ENCODE data around the gene TMEM255B. TPM values are rescaled to one million over a fixed set of nuclear protein-coding genes. Genes with fewer than 3 reads are reported as not detected.

The TMEM255B gene
- total and polyA plus RNA-seq, 2 of the 4 experiments (the other 2 are of a cell fraction): 0.36 to 0.94 TPM

- H3K56ac ChIP-seq (ENCODE audit: extremely low read depth, insufficient read depth, low read length): no peak overlapping the region
- TF ChIP-seq MAZ (IDR thresholded peaks at IDR 0.05; ENCODE audit: borderline replicate concordance, low read depth, low read length) (no peak), CTCF (conservative IDR thresholded peaks at IDR 0.05; ENCODE audit: low read depth, low read length) (no peak), NFE2L2 (IDR thresholded peaks at IDR 0.05; ENCODE audit: low read depth, low read length) (no peak), MAFK (IDR thresholded peaks at IDR 0.05; ENCODE audit: low read depth, low read length) (no peak), RAD21 (IDR thresholded peaks at IDR 0.05; ENCODE audit: low read length) (no peak), POLR2A (IDR thresholded peaks at IDR 0.05; ENCODE audit: low read depth, low read length) (no peak), RFX5 (IDR thresholded peaks at IDR 0.05; ENCODE audit: low read depth, low read length) (no peak), CEBPB (IDR thresholded peaks at IDR 0.05; ENCODE audit: low read depth, low read length) (no peak), MXI1 (IDR thresholded peaks at IDR 0.05; ENCODE audit: borderline replicate concordance, low read depth, low read length) (no peak), CHD1 (IDR thresholded peaks at IDR 0.05; ENCODE audit: low read depth, low read length) (no peak), ELK1 (IDR thresholded peaks at IDR 0.05; ENCODE audit: borderline replicate concordance, low read depth, low read length) (no peak), USF2 (IDR thresholded peaks at IDR 0.05; ENCODE audit: low read depth, low read length) (no peak), FOS (IDR thresholded peaks at IDR 0.05; ENCODE audit: low read depth, low read length) (no peak), SMC3 (IDR thresholded peaks at IDR 0.05; ENCODE audit: low read depth, low read length) (no peak), BHLHE40 (IDR thresholded peaks at IDR 0.05; ENCODE audit: low read depth, low read length) (no peak), RCOR1 (IDR thresholded peaks at IDR 0.05; ENCODE audit: insufficient replicate concordance, low read length) (no peak)
- H3K27me3 ChIP-seq (ENCODE audit: control insufficient read depth, insufficient read depth, low read length): peaks cover 19% of the 10 kb centered on the region
- no peak overlapping the region for H3K4me2 ChIP-seq (ENCODE audit: low read depth, low read length)
- no peak overlapping the region for H2BK20ac ChIP-seq (ENCODE audit: low read depth, low read length)
- H3K4me1 ChIP-seq (ENCODE audit: control insufficient read depth, insufficient read depth, low read length): no peaks in the 10 kb centered on the region
- DNase-seq (no peak), ATAC-seq (ENCODE audit: low read depth) (no peak)
- no peaks in the 10 kb centered on the region for H3K36me3 ChIP-seq (ENCODE audit: control insufficient read depth, insufficient read depth, low read length)
- no peaks in the 10 kb centered on the region for H3K9me1 ChIP-seq (ENCODE audit: insufficient read depth, low read length)
- no TSS peak for BruUV-seq (replicated peaks)
- peaks cover 5% of the 10 kb centered on the region; the same call in 1 of the 2 replicates for H3K9me3 ChIP-seq (ENCODE audit: control insufficient read depth, insufficient read depth, low read length)
- no peak overlapping the region for H4K5ac ChIP-seq (ENCODE audit: low read depth, low read length)
- H4K91ac ChIP-seq (ENCODE audit: insufficient read depth, low read depth, low read length): no peak overlapping the region
- H3K4me3 ChIP-seq (ENCODE audit: insufficient read depth, low read depth, low read length): no peak overlapping the region
- no peak overlapping the region for H2BK120ac ChIP-seq (ENCODE audit: low read depth, low read length)
- dilution Hi-C loops (cut with HindIII; ENCODE audit: low sequenced_read_pairs, unreplicated experiment) (no loop called here), in situ Hi-C loops (cut with MboI; ENCODE audit: low sequenced_read_pairs) (no loop called here), intact Hi-C loops (cut with micrococcal nuclease) (no loop called here)
- no peak overlapping the region for H3K4ac ChIP-seq (ENCODE audit: low read depth, low read length)
- H4K8ac ChIP-seq (ENCODE audit: low read depth in 2 of 2, low read length in 2 of 2): no peak overlapping the region
- CTCF ChIA-PET: no interaction called here
- H2BK5ac ChIP-seq (ENCODE audit: low read depth, low read length, poor library complexity, severe bottlenecking): no peak overlapping the region
- no peak overlapping the region for H2AK9ac ChIP-seq (replicated peaks; ENCODE audit: low read depth, low read length, poor library complexity)
- WGBS, 2 experiments (ENCODE audit: extremely low coverage in 2 of 2, insufficient read length in 1 of 2): no CpG with 5 or more reads among the region's 2 CpGs
- no peak overlapping the region for H2AFZ ChIP-seq (replicated peaks; ENCODE audit: low read length, poor library complexity)
- no peak overlapping the region for H3K27ac ChIP-seq (ENCODE audit: insufficient read depth, low read length)
- no peaks in the 10 kb centered on the region for H3K79me1 ChIP-seq (ENCODE audit: low read depth in 1 of 2, low read length in 2 of 2)
- H2BK15ac ChIP-seq (ENCODE audit: low read depth, low read length): no peak overlapping the region
- no peak overlapping the region for H3K18ac ChIP-seq (ENCODE audit: low read depth, low read length)
- no peak overlapping the region for H3K14ac ChIP-seq (replicated peaks; ENCODE audit: low read depth, low read length)
- no peak overlapping the region for H2AK5ac ChIP-seq (ENCODE audit: low read depth, low read length)
- no peaks in the 10 kb centered on the region for H4K20me1 ChIP-seq (ENCODE audit: insufficient read depth, low read length)
- POLR2A ChIA-PET (ENCODE audit: unreplicated experiment): no interaction called here
- H3K9ac ChIP-seq (ENCODE audit: low read depth, low read length): no peak overlapping the region
- no peak overlapping the region for H3K23ac ChIP-seq (ENCODE audit: low read depth, low read length)
Measured at GRCh38 chr13:113767366-113767765, 8.3 kb downstream of the TMEM255B start.

Measured in IMR-90 (cell line).